ENCODE results near the gene LKAAEAR1.
"Not testable (repeated sequence)": the region's sequence is repeated elsewhere in the genome, so short reads cannot be mapped to it uniquely, and the experiment has no call there.

LKAAEAR1 gene

GRCh38 chr20:64098471-64099013 lies 14.3 kb upstream of the LKAAEAR1 start:
- DNase-seq (ENCODE audit: low spot score) = no peak

- DNase-seq (ENCODE audit: low spot score) = no peak
Observed at GRCh38 chr20:64096535-64096934, 12.3 kb upstream of the LKAAEAR1 start.

GRCh38 chr20:64095927-64096326 lies 11.7 kb upstream of the LKAAEAR1 start:
- no peak for DNase-seq (ENCODE audit: low spot score)

GRCh38 chr20:64095455-64095854 lies 11.3 kb upstream of the LKAAEAR1 start:
- no peak for DNase-seq (ENCODE audit: low spot score)

- no peak for DNase-seq (ENCODE audit: low spot score)
Observed at GRCh38 chr20:64093013-64093503, 8.9 kb upstream of the LKAAEAR1 start.

- DNase-seq (ENCODE audit: low spot score) = no peak
Observed at GRCh38 chr20:64092258-64093012, 8.2 kb upstream of the LKAAEAR1 start.

GRCh38 chr20:64091770-64092169 lies 7.6 kb upstream of the LKAAEAR1 start:
- no peak for DNase-seq (ENCODE audit: low spot score)

GRCh38 chr20:64091340-64091739 lies 7.1 kb upstream of the LKAAEAR1 start:
- DNase-seq (ENCODE audit: low spot score) = no peak

GRCh38 chr20:64090165-64090564 lies 6.0 kb upstream of the LKAAEAR1 start:
- DNase-seq (ENCODE audit: low spot score) = no peak

GRCh38 chr20:64088586-64088985 lies 4.4 kb upstream of the LKAAEAR1 start:
- not testable (repeated sequence) for DNase-seq (ENCODE audit: low spot score)

GRCh38 chr20:64087226-64087825 lies 3.1 kb upstream of the LKAAEAR1 start:
- DNase-seq (ENCODE audit: low spot score) = not testable (repeated sequence)

- DNase-seq (ENCODE audit: low spot score) = no peak
Observed at GRCh38 chr20:64086801-64087200, 2.6 kb upstream of the LKAAEAR1 start.

- no peak for DNase-seq (ENCODE audit: low spot score)
Observed at GRCh38 chr20:64084685-64085152, 521 bp upstream of the LKAAEAR1 start.

GRCh38 chr20:64083378-64083803 lies 807 bp downstream of the LKAAEAR1 start:
- peak; percentile 84 for DNase-seq (ENCODE audit: low spot score)

GRCh38 chr20:64082820-64083377 lies 1.3 kb downstream of the LKAAEAR1 start:
- no peak for DNase-seq (ENCODE audit: low spot score)

GRCh38 chr20:64082126-64082731 lies 2.0 kb downstream of the LKAAEAR1 start:
- DNase-seq (ENCODE audit: low spot score) = no peak

GRCh38 chr20:64081624-64081964 lies 2.6 kb downstream of the LKAAEAR1 start:
- DNase-seq (ENCODE audit: low spot score) = no peak

- DNase-seq (ENCODE audit: low spot score) = no peak
Observed at GRCh38 chr20:64080813-64081623, 3.2 kb downstream of the LKAAEAR1 start.

- no peak for DNase-seq (ENCODE audit: low spot score)
Observed at GRCh38 chr20:64080013-64080812, 4.0 kb downstream of the LKAAEAR1 start, which contains the start of gene OPRL1. TSS of gene OPRL1 (plus strand) at chr20:64080082. CDS start at chr20:64092721, 12,639 bp downstream.

GRCh38 chr20:64079273-64080012 lies 4.8 kb downstream of the LKAAEAR1 start, which contains the start of gene RGS19:
TSS of gene RGS19 (minus strand) at chr20:64079518. CDS start at chr20:64076886, 2,632 bp downstream.
- peak; percentile 89 for DNase-seq (ENCODE audit: low spot score)
